ENCODE measurements around the gene RALY.
A peak's percentile ranks its signal among the peaks of the same experiment; 100 is the strongest.
"Not testable (repeated sequence)": the region's sequence is repeated elsewhere in the genome, so short reads cannot be mapped to it uniquely, and the experiment has no call there.

Gene RALY

GRCh38 chr20:34111702-34112599 is 118.2 kb downstream of the RALY start, which contains the start of gene EIF2S2:
Gene EIF2S2 (minus strand): TSS chr20:34112243. CDS start chr20:34112110, 133 bp downstream.
- DNase-seq = peak; percentile 94

DNA sequence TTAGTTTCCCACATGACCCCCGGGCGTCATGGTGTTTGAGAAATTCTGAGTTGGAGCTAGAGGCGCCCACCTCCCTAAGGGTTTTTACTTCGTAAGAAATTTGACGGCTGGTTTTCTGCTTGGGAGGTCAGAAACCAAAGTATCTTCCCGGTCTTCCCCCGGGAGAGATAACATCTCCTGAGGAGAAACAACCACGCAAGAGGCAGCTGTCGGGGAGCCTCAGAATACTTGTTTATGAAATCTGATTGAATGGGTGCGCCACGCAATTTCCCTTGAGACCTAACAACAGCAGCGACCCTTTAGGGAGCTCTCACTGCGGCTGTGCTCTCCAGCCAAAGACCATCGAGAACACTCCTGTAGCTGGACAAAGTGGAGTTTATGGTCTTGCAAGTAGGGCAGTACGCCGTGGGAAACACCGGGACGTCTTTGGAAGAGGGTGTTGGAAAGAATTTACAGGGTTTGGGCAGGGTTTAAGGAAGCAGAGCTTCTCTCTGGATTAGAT is 118.9 kb downstream of the RALY start:
- DNase-seq = no peak

GRCh38 chr20:34114809-34115208 is 121.1 kb downstream of the RALY start:
- DNase-seq = no peak

DNA sequence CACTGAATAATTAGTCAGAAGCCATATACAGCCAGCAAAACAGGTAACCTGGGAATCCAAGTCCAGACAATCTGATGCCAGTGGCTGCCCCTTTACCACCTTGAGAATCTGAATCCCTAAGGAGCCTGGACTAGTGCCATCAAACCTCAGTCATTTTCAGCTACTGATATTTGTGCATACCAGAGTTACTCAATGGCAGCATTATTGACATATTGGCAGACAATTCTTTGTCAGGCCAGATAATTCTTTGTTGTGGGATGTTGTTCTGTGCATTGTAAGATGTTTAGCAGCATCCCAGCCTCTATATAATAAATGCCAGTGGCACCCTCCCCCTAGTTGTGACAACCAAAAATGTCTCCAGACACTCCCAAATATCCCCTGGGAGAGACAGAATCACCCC is 121.5 kb downstream of the RALY start:
- DNase-seq = no peak

DNA sequence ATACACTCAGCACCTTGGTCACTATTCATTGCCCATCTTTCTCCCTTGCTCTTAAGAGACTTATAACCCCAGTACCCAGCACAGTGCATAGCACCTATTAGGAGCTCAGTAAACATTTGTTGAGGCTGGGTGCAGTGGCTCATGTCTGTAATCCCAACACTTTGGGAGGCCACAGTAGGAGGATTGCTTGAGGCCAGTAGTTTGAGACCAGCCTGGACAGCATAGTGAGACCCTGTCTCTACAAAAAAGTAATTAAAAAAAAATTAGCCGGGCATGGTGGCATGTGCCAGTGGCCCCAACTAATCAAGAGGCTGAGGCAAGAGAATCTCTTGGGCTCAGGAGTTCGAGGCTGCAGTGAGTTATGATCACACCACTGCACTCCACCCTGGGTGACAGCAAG is 126.5 kb downstream of the RALY start:
- DNase-seq = no peak

- no peak for DNase-seq
These were observed 128.7 kb downstream of the RALY start for GRCh38 chr20:34122274-34122980.

DNA sequence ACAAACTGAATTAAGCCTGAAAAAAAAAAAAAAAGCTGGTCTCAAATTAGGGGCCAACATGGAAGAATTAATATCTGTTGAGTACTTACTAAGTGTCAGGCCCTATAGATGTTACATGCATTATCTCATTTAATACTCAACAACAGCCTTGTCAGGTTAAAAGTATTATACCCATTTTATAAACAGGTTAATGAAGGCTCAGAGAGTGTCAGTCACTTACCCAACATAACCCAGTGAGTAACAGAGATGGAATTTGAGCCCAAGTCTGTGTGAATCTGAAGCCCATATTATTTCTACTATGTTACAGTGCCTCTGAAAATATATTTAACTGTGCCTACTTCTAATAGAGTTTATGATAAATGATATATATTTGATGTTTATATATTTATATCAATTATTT is 129.6 kb downstream of the RALY start:
- no peak for DNase-seq

- no peak for DNase-seq
These were observed 130.9 kb downstream of the RALY start for GRCh38 chr20:34124469-34125249.

DNA sequence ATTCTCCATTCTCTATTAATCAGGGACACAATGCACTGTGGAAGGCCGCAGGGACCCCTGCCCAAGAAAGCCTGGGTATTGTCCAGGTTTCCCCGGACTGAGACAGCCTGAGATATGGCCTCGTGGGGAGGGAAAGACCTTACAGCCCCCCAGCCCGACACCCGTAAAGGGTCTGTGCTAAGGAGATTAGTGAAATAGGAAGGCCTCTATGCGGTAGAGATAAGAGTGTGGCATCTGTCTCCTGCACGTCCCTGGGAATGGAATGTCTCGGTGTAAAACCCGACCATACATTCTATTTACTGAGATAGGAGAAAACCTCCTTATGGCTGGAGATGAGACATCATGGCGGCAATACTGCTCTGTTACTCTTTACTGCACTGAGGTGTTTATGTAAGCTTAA is 134.1 kb downstream of the RALY start:
- no peak for DNase-seq

GRCh38 chr20:34129518-34130162 is 135.9 kb downstream of the RALY start:
- DNase-seq = peak; percentile 35

DNA sequence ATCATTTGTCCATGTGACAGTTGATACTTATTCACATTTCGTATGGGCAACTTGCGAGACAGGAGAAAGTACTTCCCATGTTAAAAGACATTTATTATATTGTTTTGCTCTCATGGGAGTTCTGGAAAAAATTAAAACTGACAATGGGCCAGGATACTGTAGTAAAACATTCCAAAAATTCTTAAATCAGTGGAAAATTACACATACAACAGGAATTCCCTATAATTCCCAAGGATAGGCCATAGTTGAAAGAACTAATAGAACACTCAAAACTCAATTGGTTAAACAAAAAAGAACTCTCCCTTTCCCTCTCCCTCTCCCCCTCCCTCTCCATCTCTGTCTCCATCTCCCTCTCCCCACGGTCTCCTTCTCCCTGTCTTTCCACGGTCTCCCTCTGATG is 137.8 kb downstream of the RALY start:
- no peak for DNase-seq

- not testable (repeated sequence) for DNase-seq
These were observed 138.8 kb downstream of the RALY start for GRCh38 chr20:34132491-34132890.

DNA sequence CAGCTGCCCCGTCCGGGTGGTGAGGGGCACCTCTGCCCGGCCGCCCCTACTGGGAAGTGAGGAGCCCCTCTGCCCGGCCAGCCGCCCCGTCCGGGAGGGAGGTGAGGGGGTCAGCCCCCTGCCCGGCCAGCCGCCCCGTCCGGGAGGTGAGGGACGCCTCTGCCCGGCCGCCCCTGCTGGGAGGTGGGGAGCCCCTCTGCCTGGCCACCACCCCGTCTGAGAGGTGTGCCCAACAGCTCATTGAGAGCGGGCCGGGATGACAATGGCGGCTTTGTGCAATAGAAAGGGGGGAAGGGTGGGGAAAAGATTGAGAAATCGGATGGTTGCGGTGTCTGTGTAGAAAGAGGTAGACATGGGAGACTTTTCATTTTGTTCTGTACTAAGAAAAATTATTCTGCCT is 139.2 kb downstream of the RALY start:
- DNase-seq = not testable (repeated sequence)

- DNase-seq = not testable (repeated sequence)
These were observed 139.7 kb downstream of the RALY start for GRCh38 chr20:34133365-34133860.

Measured in activated naive CD4-positive, alpha-beta T cell treated with anti-CD3 and anti-CD28 coated beads, Interleukin-2, amount 50 U/mL, for 16 hours (primary cell).